ENCODE results near the gene CCR5AS.
"Not testable (repeated sequence)": the region's sequence is repeated elsewhere in the genome, so short reads cannot be mapped to it uniquely, and the experiment has no call there.

CCR5AS gene

GRCh38 chr3:46405301-46406019, 1.4 kb downstream of the CCR5AS start:
- no peak for TF ChIP-seq CTCF (conservative IDR thresholded peaks at IDR 0.05)
- H2BK12ac ChIP-seq (ENCODE audit: insufficient read length, low read depth, low read length): no peak overlapping the region
- no peaks in the 10 kb centered on the region for H4K20me1 ChIP-seq (ENCODE audit: control insufficient read depth, insufficient read depth, insufficient read length)
- H3K27me3 Mint-ChIP-seq (ENCODE audit: low read depth): peaks cover 4% of the 10 kb centered on the region
- no peak overlapping the region for H4K91ac ChIP-seq (ENCODE audit: insufficient read length, low read depth, low read length)
- peaks cover 0 to 2% of the 10 kb centered on the region in 2 experiments; a peak in 1 of 4 replicates for H3K4me1 Mint-ChIP-seq
- no peaks in the 10 kb centered on the region for H3K4me1 ChIP-seq (ENCODE audit: insufficient read depth, low read length)
- no peaks in the 10 kb centered on the region for H3K36me3 Mint-ChIP-seq (ENCODE audit: insufficient read depth in 1 of 3, low read depth in 3 of 3)
- H3K9me3 ChIP-seq (ENCODE audit: control insufficient read depth, low read depth, low read length): no peaks in the 10 kb centered on the region
- no peaks in the 10 kb centered on the region for H3K9me3 Mint-ChIP-seq
- H2BK120ac ChIP-seq (ENCODE audit: low read depth, low read length, poor library complexity, severe bottlenecking): no peak overlapping the region
- no peak for DNase-seq
- no peak overlapping the region for H2BK15ac ChIP-seq (ENCODE audit: low read depth, low read length)
- WGBS (ENCODE audit: extremely low coverage, insufficient read length, low lambda C conversion rate): no CpG with 5 or more reads among the region's 11 CpGs
- no peaks in the 10 kb centered on the region for H3K79me2 ChIP-seq (ENCODE audit: insufficient read depth, low read length)
- H3K18ac ChIP-seq (ENCODE audit: insufficient read length, low read depth, low read length): no peak overlapping the region
- no peak overlapping the region for H2AK5ac ChIP-seq (ENCODE audit: insufficient read length, low read length)
- no peak overlapping the region; the same call in 1 of the 2 replicates for H3K14ac ChIP-seq (ENCODE audit: insufficient read depth, low read length)
- no peak overlapping the region for H3K23ac ChIP-seq (ENCODE audit: insufficient read length, low read depth, low read length)
- no peak overlapping the region for H2AFZ ChIP-seq (ENCODE audit: low read length)
- no peaks in the 10 kb centered on the region for H3K23me2 ChIP-seq (ENCODE audit: insufficient read length, low read depth, low read length, poor library complexity, severe bottlenecking)
- no peak overlapping the region for H2BK20ac ChIP-seq (ENCODE audit: low read depth, low read length, poor library complexity, severe bottlenecking)
- no peak overlapping the region for H3K9ac ChIP-seq (ENCODE audit: extremely low read depth, insufficient read length, low read length)
- H3T11ph ChIP-seq (ENCODE audit: low read length): no peak overlapping the region
- no peak overlapping the region for H3K27ac Mint-ChIP-seq
- H3K79me1 ChIP-seq (ENCODE audit: insufficient read depth, low read depth, low read length, poor library complexity, severe bottlenecking): no peaks in the 10 kb centered on the region
- no peak overlapping the region for H3K4ac ChIP-seq (ENCODE audit: low read depth, low read length)
- H3K27ac ChIP-seq (ENCODE audit: insufficient read length, low read depth, low read length): no peak overlapping the region
- H3K4me2 ChIP-seq (ENCODE audit: insufficient read depth, insufficient read length, low read length): no peak overlapping the region
- H4K8ac ChIP-seq (replicated peaks; ENCODE audit: insufficient read length, low read depth, low read length): no peak overlapping the region
- no peak overlapping the region for H3K56ac ChIP-seq (ENCODE audit: insufficient read length, low read depth, low read length)
- no peak overlapping the region for H3K4me3 Mint-ChIP-seq
- no peak overlapping the region for H2BK5ac ChIP-seq (ENCODE audit: insufficient read length, low read length)
- no peaks in the 10 kb centered on the region for H3K27me3 ChIP-seq (ENCODE audit: insufficient read depth, low read length)
- H4K5ac ChIP-seq (ENCODE audit: insufficient read length, low read depth, low read length): no peak overlapping the region

- H3K27ac Mint-ChIP-seq; H2BK120ac ChIP-seq (ENCODE audit: low read depth, low read length, poor library complexity, severe bottlenecking); H3K23ac ChIP-seq (ENCODE audit: insufficient read length, low read depth, low read length); H2AK5ac ChIP-seq (ENCODE audit: insufficient read length, low read length); H3K27me3 ChIP-seq (ENCODE audit: insufficient read depth, low read length); H3K79me1 ChIP-seq (ENCODE audit: insufficient read depth, low read depth, low read length, poor library complexity, severe bottlenecking); H3K36me3 Mint-ChIP-seq (ENCODE audit: insufficient read depth in 1 of 3, low read depth in 3 of 3); H3K27me3 Mint-ChIP-seq (ENCODE audit: low read depth); DNase-seq; H3K4ac ChIP-seq (ENCODE audit: low read depth, low read length); H3K23me2 ChIP-seq (ENCODE audit: insufficient read length, low read depth, low read length, poor library complexity, severe bottlenecking); H3K56ac ChIP-seq (ENCODE audit: insufficient read length, low read depth, low read length); H3K4me1 Mint-ChIP-seq; H4K20me1 ChIP-seq (ENCODE audit: control insufficient read depth, insufficient read depth, insufficient read length); H4K5ac ChIP-seq (ENCODE audit: insufficient read length, low read depth, low read length); H2BK5ac ChIP-seq (ENCODE audit: insufficient read length, low read length); H3K4me1 ChIP-seq (ENCODE audit: insufficient read depth, low read length); H4K91ac ChIP-seq (ENCODE audit: insufficient read length, low read depth, low read length); H3K14ac ChIP-seq (ENCODE audit: insufficient read depth, low read length); H3K79me2 ChIP-seq (ENCODE audit: insufficient read depth, low read length); H2AFZ ChIP-seq (ENCODE audit: low read length); H3K9me3 ChIP-seq (ENCODE audit: control insufficient read depth, low read depth, low read length); H3K4me2 ChIP-seq (ENCODE audit: insufficient read depth, insufficient read length, low read length); H2BK20ac ChIP-seq (ENCODE audit: low read depth, low read length, poor library complexity, severe bottlenecking); H3K9ac ChIP-seq (ENCODE audit: extremely low read depth, insufficient read length, low read length); H3K9me3 Mint-ChIP-seq; H2BK15ac ChIP-seq (ENCODE audit: low read depth, low read length); H3K18ac ChIP-seq (ENCODE audit: insufficient read length, low read depth, low read length); H3K4me3 Mint-ChIP-seq; H3K27ac ChIP-seq (ENCODE audit: insufficient read length, low read depth, low read length); H4K8ac ChIP-seq (replicated peaks; ENCODE audit: insufficient read length, low read depth, low read length); H3T11ph ChIP-seq (ENCODE audit: low read length); H2BK12ac ChIP-seq (ENCODE audit: insufficient read length, low read depth, low read length): not testable (repeated sequence)
- WGBS (ENCODE audit: extremely low coverage, insufficient read length, low lambda C conversion rate): no CpG with 5 or more reads among the region's 4 CpGs
These were observed 4.0 kb downstream of the CCR5AS start for GRCh38 chr3:46402902-46403301.
